GM12878 (cell line): ENCODE results near the gene FAS. TPM values are rescaled to one million over a fixed set of nuclear protein-coding genes. Genes with fewer than 3 reads are reported as not detected.

ENCODE experiments used
- ATAC-seq: fragments of 200-7000 bp; cut with Tn5 transposase; 3 replicates; pipeline ENCODE4 v1.9.1; 2020; ENCODE audit warnings: mild to moderate bottlenecking, moderate library complexity
- BruUV-seq: library from RNA; stranded (reverse); fragments of 400-500 nt; replicated peaks from 2 replicates; lab custom pipeline; 2021; lab: Mats Ljungman, UMichigan
- CTCF ChIA-PET: fragments of 300-600 bp; sonication (Branson Sonifier 250); formaldehyde crosslinking; extraction: SDS; loops from one replicate; lab custom pipeline; 2021; ENCODE audit warnings: inconsistent platforms; lab: Yijun Ruan, JAX
- POLR2A ChIA-PET: fragments of 350-600 bp; formaldehyde crosslinking; extraction: SDS; loops from one replicate; lab custom pipeline; 2021; ENCODE audit warnings: inconsistent platforms; lab: Charles Lee
- RAD21 ChIA-PET: fragments of 300-600 bp; sonication (Branson Sonifier 250); formaldehyde crosslinking; loops from one replicate; lab custom pipeline; 2023; ENCODE audit warnings: antibody characterized with exemption; ENCODE audit not compliant: unreplicated experiment; lab: Charles Lee
- SMC1A ChIA-PET: fragments of 300-600 bp; sonication (Branson Sonifier 250); formaldehyde crosslinking; loops from one replicate; lab custom pipeline; 2023; ENCODE audit not compliant: unreplicated experiment, uncharacterized antibody; lab: Charles Lee
- DNase-seq: peaks from one replicate; pipeline ENCODE4 v3.0.0-alpha.2; 2011; ENCODE audit warnings: low read depth, low spot score
- FAIRE-seq: peaks from 3 replicates; lab custom pipeline; 2011; peaks lifted over from hg19 to GRCh38; lab: Jason Lieb, UNC
- H2AFZ ChIP-seq: 2 replicates; pipeline ENCODE4 v1.6.0; 2011; ENCODE audit warnings: low read depth, low read length, control low read depth; ENCODE audit not compliant: control insufficient read depth
- H3K27ac ChIP-seq: 2 replicates; pipeline ENCODE4 v1.5.1; 2011; ENCODE audit warnings: control low read depth; ENCODE audit not compliant: control insufficient read depth, insufficient read depth
- H3K27me3 ChIP-seq, 2 experiments: replicated peaks in 1 of 2; 2 replicates each; pipeline versions ENCODE4 v1.6.0 to v1.6.1; 2011; ENCODE audit warnings: low read length in 1 of 2; ENCODE audit not compliant: control insufficient read depth in 2 of 2, insufficient read depth in 2 of 2
- H3K36me3 ChIP-seq, 2 experiments: 2 replicates each; pipeline ENCODE4 v1.5.1; 2011; ENCODE audit warnings: low read length in 1 of 2; ENCODE audit not compliant: control insufficient read depth in 2 of 2, insufficient read depth in 2 of 2
- H3K4me1 ChIP-seq: 2 replicates; pipeline ENCODE4 v1.6.1; 2011; ENCODE audit warnings: mild to moderate bottlenecking, low read length, moderate library complexity, mixed read lengths; ENCODE audit not compliant: control insufficient read depth, insufficient read depth
- H3K4me2 ChIP-seq: 2 replicates; pipeline ENCODE4 v1.6.0; 2011; ENCODE audit warnings: control low read depth; ENCODE audit not compliant: control insufficient read depth, insufficient read depth
- H3K4me3 ChIP-seq: fragments of 200-600 bp; sonication (generic); 2 replicates; pipeline ENCODE4 v1.5.1; 2016
- H3K79me2 ChIP-seq: 2 replicates; pipeline ENCODE4 v1.6.0; 2011; ENCODE audit warnings: low read length; ENCODE audit not compliant: control insufficient read depth, insufficient read depth
- H3K9ac ChIP-seq: 2 replicates; pipeline ENCODE4 v1.8.0; 2011; ENCODE audit warnings: low read length, control low read depth, mixed read lengths; ENCODE audit not compliant: control insufficient read depth, insufficient read depth
- H3K9me3 ChIP-seq: replicated peaks from 3 replicates; pipeline ENCODE4 v1.5.1; 2011; ENCODE audit warnings: mild to moderate bottlenecking, low read length; ENCODE audit not compliant: control insufficient read depth, insufficient read depth
- H4K20me1 ChIP-seq: 2 replicates; pipeline ENCODE4 v1.6.0; 2011; ENCODE audit not compliant: control insufficient read depth, insufficient read depth
- ATF7 ChIP-seq: fragments of 450-650 bp; IDR thresholded peaks from 2 replicates; pipeline ENCODE4 v1.6.1; 2016; ENCODE audit warnings: low read depth, mild to moderate bottlenecking
- E2F4 ChIP-seq: IDR thresholded peaks from 2 replicates; pipeline ENCODE4 v1.6.1; 2012; ENCODE audit warnings: low read depth, low read length, improper control_type of control experiment
- EGR1 ChIP-seq, 2 experiments: IDR thresholded peaks; 1 replicate in 1 of 2; 2 replicates in 1 of 2; pipeline ENCODE4 v1.6.1; 2011 to 2012; ENCODE audit warnings: low read depth in 2 of 2, low read length in 2 of 2, borderline replicate concordance in 1 of 2, mild to moderate bottlenecking in 1 of 2, moderate library complexity in 1 of 2
- ETV6 ChIP-seq, 2 experiments: fragments of 450-650 bp in 1 of 2; IDR thresholded peaks in 1 of 2; conservative IDR thresholded peaks in 1 of 2; 2 replicates each; pipeline ENCODE4 v1.6.1; 2014; ENCODE audit warnings: antibody characterized with exemption in 1 of 2, borderline replicate concordance in 1 of 2, low read depth in 1 of 2, mild to moderate bottlenecking in 1 of 2, moderate library complexity in 1 of 2
- HDGF ChIP-seq: fragments of 450-650 bp; IDR thresholded peaks from 2 replicates; pipeline ENCODE4 v1.6.1; 2016; ENCODE audit warnings: antibody characterized with exemption
- NFXL1 ChIP-seq: fragments of 450-650 bp; IDR thresholded peaks from 2 replicates; pipeline ENCODE4 v1.6.1; 2017; ENCODE audit warnings: antibody characterized with exemption, mild to moderate bottlenecking, borderline replicate concordance
- NRF1 ChIP-seq: conservative IDR thresholded peaks from 2 replicates; pipeline ENCODE4 v1.6.1; 2011; ENCODE audit warnings: mild to moderate bottlenecking, low read depth, low read length, improper control_type of control experiment
- PAX5 ChIP-seq: IDR thresholded peaks from 2 replicates; pipeline ENCODE4 v1.6.1; 2011; ENCODE audit warnings: low read depth, low read length, borderline replicate concordance
- RBBP5 ChIP-seq: fragments of 200-600 bp; sonication (generic); conservative IDR thresholded peaks from 2 replicates; pipeline ENCODE4 v1.6.1; 2016
- REST ChIP-seq: IDR thresholded peaks from 2 replicates; pipeline ENCODE4 v1.6.1; 2012; ENCODE audit warnings: mild to moderate bottlenecking, low read depth, low read length
- SPI1 ChIP-seq: IDR thresholded peaks from 2 replicates; pipeline ENCODE4 v1.6.1; 2011; ENCODE audit warnings: low read depth, mild to moderate bottlenecking, low read length, moderate library complexity, borderline replicate concordance; ENCODE audit not compliant: insufficient read depth
- SUPT20H ChIP-seq: IDR thresholded peaks from 2 replicates; pipeline ENCODE4 v1.6.1; 2011; ENCODE audit warnings: low read depth, mild to moderate bottlenecking, low read length, moderate library complexity, borderline replicate concordance; ENCODE audit not compliant: control insufficient read depth
- WRNIP1 ChIP-seq: IDR thresholded peaks from 2 replicates; pipeline ENCODE4 v1.6.1; 2011; ENCODE audit warnings: low read depth, low read length, improper control_type of control experiment, borderline replicate concordance
- YBX1 ChIP-seq: fragments of 450-650 bp; IDR thresholded peaks from 2 replicates; pipeline ENCODE4 v1.6.1; 2016; ENCODE audit warnings: antibody characterized with exemption
- ZNF384 ChIP-seq: IDR thresholded peaks from 2 replicates; pipeline ENCODE4 v1.6.1; 2012; ENCODE audit warnings: low read depth, mild to moderate bottlenecking, low read length, improper control_type of control experiment, borderline replicate concordance
- ZZZ3 ChIP-seq: IDR thresholded peaks from 2 replicates; pipeline ENCODE4 v1.6.1; 2011; ENCODE audit warnings: low read depth; ENCODE audit not compliant: control insufficient read depth, insufficient read length
- WGBS: methylation state at CpG from one replicate; pipeline ENCODE4 v1.1.6; 2016; ENCODE audit warnings: low lambda C conversion rate; ENCODE audit not compliant: insufficient replicate concordance, insufficient coverage; ENCODE audit errors: missing lambda C conversion rate; 5-methylcytosine and 5-hydroxymethylcytosine counted together
- in situ Hi-C: fragments of 300-500 bp; cut with MboI; formaldehyde crosslinking; loops from 9 replicates; pipeline ENCODE4 v1.14.3; 2018; ENCODE audit warnings: mixed read lengths
- intact Hi-C: fragments of 100-400 bp; cut with micrococcal nuclease; formaldehyde crosslinking; loops from one replicate; pipeline ENCODE4 v1.14.2; 2022; ENCODE audit not compliant: unreplicated experiment
- polyA plus RNA-seq, 11 experiments: library from polyadenylated mRNA; depleted of rRNA in 4 of 11; unstranded in 6 of 11; stranded (reverse) in 5 of 11; fragments of >200 nt; fragmentation: Nextera tagmentation in 4 of 11; fragmentation: Illumina TruSeq in 1 of 11; extraction: Ambion mirVana in 4 of 11; extraction: Trizol in 1 of 11; gene quantifications; 1 replicate in 1 of 11; 2 replicates in 10 of 11; pipeline versions ENCODE4 v1.2.1 to v1.2.3, GENCODE V29; 2011 to 2016; ENCODE audit warnings: inconsistent platforms in 2 of 11, missing spikeins in 2 of 11, low read depth in 1 of 11
- total RNA-seq, 4 experiments: library from RNA; depleted of rRNA in 3 of 4; stranded (reverse); fragments of >200 nt in 3 of 4; fragmentation: Illumina TruSeq in 1 of 4; extraction: Trizol in 1 of 4; gene quantifications; 2 replicates each; pipeline versions ENCODE4 v1.2.1 to v1.2.3, GENCODE V29; 2013 to 2021

FAS gene
- total and polyA plus RNA-seq, 10 of the 15 experiments (the other 5 are each of a cell fraction or from before 2014, with no cell fraction given): 50.1 to 147 (median 69.9) TPM

GRCh38 chr10:89042562-89042961 lies 52.0 kb downstream of the FAS start:
- RAD21 ChIA-PET: interaction anchor here (0.7 kb wide), 1 partner anchor 13 kb away, joined by 3 read pairs; no protein-coding TSS in a partner anchor
- no peaks in the 10 kb centered on the region for H3K4me1 ChIP-seq
- no peaks in the 10 kb centered on the region for H3K36me3 ChIP-seq
- no peak for FAIRE-seq
- H3K27ac ChIP-seq: no peak overlapping the region
- no peaks in the 10 kb centered on the region for H3K27me3 ChIP-seq
- POLR2A ChIA-PET: interaction anchor here (0.6 kb wide), 1 partner anchor 42 kb away, joined by 4 read pairs; no protein-coding TSS in a partner anchor
- H4K20me1 ChIP-seq: no peaks in the 10 kb centered on the region
- DNase-seq: no peak
- BruUV-seq: no TSS peak
- 88% methylated on average over 2 of the region's 2 CpGs for WGBS
- H2AFZ ChIP-seq: no peak overlapping the region
- no peak overlapping the region for H3K9ac ChIP-seq
- CTCF ChIA-PET: interaction anchor here (0.9 to 3.0 kb wide), 3 partner anchors 84 to 173 kb away, joined by 3 to 8 read pairs (median 3); no protein-coding TSS in a partner anchor
- ATAC-seq: no peak
- TF ChIP-seq SPI1 (no peak), EGR1 (IDR thresholded peaks at IDR 0.05; ENCODE audit: borderline replicate concordance in 1 of 2, low read depth in 2 of 2, low read length in 2 of 2) (no peak), REST (no peak), SUPT20H (no peak), ZZZ3 (no peak), WRNIP1 (no peak), RBBP5 (no peak), ETV6 (conservative IDR thresholded peaks at IDR 0.05 in 1 of 2, IDR thresholded peaks at IDR 0.05 in 1 of 2; ENCODE audit: borderline replicate concordance in 1 of 2, low read depth in 1 of 2) (no peak), YBX1 (no peak), NFXL1 (no peak), ZNF384 (no peak), PAX5 (no peak), E2F4 (no peak), NRF1 (no peak), HDGF (no peak), ATF7 (no peak)
- intact Hi-C loops: no loop called here
- H3K4me2 ChIP-seq: no peak overlapping the region
- SMC1A ChIA-PET: no interaction called here
- H3K4me3 ChIP-seq: no peak overlapping the region
- H3K79me2 ChIP-seq: no peaks in the 10 kb centered on the region
- H3K9me3 ChIP-seq: no peaks in the 10 kb centered on the region; the same call in 2 of the 3 replicates
- in situ Hi-C loops: no loop called here
